H1 (cell line): Measurements from ENCODE around the gene TAOK1. TPM values are rescaled to one million over a fixed set of nuclear protein-coding genes. Genes with fewer than 3 reads are reported as not detected.

Experiments used
- CEBPB ChIP-seq: IDR thresholded peaks from 2 replicates; pipeline ENCODE4 v1.6.1; 2012; ENCODE audit warnings: low read depth, low read length
- CHD2 ChIP-seq: IDR thresholded peaks from 2 replicates; pipeline ENCODE4 v1.6.1; 2012; ENCODE audit warnings: low read length, improper control_type of control experiment
- GABPA ChIP-seq: IDR thresholded peaks from 2 replicates; pipeline ENCODE4 v1.6.1; 2011; ENCODE audit warnings: mild to moderate bottlenecking, low read length, moderate library complexity, borderline replicate concordance; ENCODE audit not compliant: insufficient read depth
- HDAC2 ChIP-seq, 2 experiments: fragments of 300-600 bp in 1 of 2; sonication (generic) in 1 of 2; IDR thresholded peaks; 2 replicates each; pipeline ENCODE4 v1.6.1; 2011 to 2012; ENCODE audit warnings: low read depth in 2 of 2, low read length in 2 of 2, mild to moderate bottlenecking in 2 of 2, moderate library complexity in 2 of 2, borderline replicate concordance in 1 of 2, inconsistent platforms in 1 of 2
- KDM4A ChIP-seq: IDR thresholded peaks from one replicate; pipeline ENCODE4 v1.7.1; 2012; ENCODE audit warnings: low read depth, mild to moderate bottlenecking, moderate library complexity, low read length, inconsistent platforms; ENCODE audit not compliant: severe bottlenecking
- MAFK ChIP-seq: IDR thresholded peaks from 2 replicates; pipeline ENCODE4 v1.6.1; 2012; ENCODE audit warnings: low read depth, mild to moderate bottlenecking, improper control_type of control experiment, low read length
- PHF8 ChIP-seq: fragments of 200-600 bp; sonication (generic); conservative IDR thresholded peaks from 2 replicates; pipeline ENCODE4 v1.7.1; 2012; ENCODE audit warnings: low read depth, mild to moderate bottlenecking, inconsistent platforms, low read length, moderate library complexity
- SIRT6 ChIP-seq: IDR thresholded peaks from one replicate; pipeline ENCODE4 v1.7.1; 2012; ENCODE audit warnings: low read length, inconsistent platforms
- SIX5 ChIP-seq: IDR thresholded peaks from 2 replicates; pipeline ENCODE4 v1.6.1; 2011; ENCODE audit warnings: mild to moderate bottlenecking, low read depth, low read length
- polyA plus RNA-seq, 7 experiments: library from polyadenylated mRNA; depleted of rRNA in 3 of 7; stranded (reverse) in 5 of 7; unstranded in 2 of 7; fragments of >200 nt in 5 of 7; fragments of 200-250 nt in 2 of 7; gene quantifications; 1 replicate in 5 of 7; 2 replicates in 1 of 7; 4 replicates in 1 of 7; pipeline versions ENCODE4 v1.2.1 to v1.2.3, GENCODE V29; 2011 to 2013; ENCODE audit warnings: missing spikeins in 2 of 7, mixed read lengths in 2 of 7
- total RNA-seq: library from RNA; stranded (reverse); fragmentation: NEBNext Ultra II Directional; extraction: Animal tissue kit (Norgen Biotek cat#: 25700); gene quantifications from 2 replicates; pipeline ENCODE4 v1.2.1, GENCODE V29; 2021
- TF ChIP-seq, protein P1 (sequence below): fragments of 300-600 bp; sonication (generic); IDR thresholded peaks from 2 replicates; pipeline ENCODE4 v1.7.1; 2012; ENCODE audit warnings: low read length, moderate library complexity, mild to moderate bottlenecking, inconsistent platforms; ENCODE audit not compliant: insufficient replicate concordance

The TAOK1 gene
- total and polyA plus RNA-seq, 2 of the 8 experiments (the other 6 are each of a cell fraction or from before 2014, with no cell fraction given), result 12.2 to 90.6 TPM

DNA sequence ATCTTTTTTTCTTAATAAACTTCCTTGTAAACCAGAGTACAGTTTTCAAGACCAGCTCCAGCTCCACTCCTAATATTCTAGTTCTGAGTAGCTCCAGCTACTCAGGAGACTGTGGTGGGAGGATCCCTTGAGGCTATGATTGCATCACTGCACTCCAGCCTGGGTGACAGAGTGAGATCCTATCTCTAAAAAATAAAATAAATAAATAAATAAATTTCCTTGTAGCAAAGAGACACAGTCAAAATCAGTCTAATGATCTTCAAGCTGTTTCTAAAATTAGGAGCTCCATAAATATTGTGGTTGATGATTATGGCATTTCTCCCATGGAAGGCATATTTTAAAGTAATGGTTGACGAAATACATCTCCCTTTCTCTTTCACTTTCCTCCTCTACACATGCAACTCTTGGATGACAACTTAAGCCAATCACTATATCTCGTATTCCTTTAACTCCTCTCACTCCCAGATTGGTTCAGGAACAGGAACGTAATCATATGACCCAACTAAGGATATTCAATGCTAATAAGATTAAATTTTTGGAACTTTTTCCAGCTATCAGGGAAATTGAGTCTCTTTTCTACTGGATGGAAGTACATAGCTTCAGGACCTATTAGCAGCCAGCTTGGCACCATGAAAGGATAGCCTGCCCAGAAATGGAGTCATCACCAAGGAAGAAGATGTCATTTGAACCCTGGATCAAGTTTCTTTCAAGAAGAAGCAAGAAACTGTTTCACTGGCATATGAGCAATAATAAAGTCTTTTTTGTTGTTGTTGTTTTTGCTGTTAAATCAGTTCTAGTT lies 42.1 kb upstream of the TAOK1 start (continued):
- TF ChIP-seq, protein P1, sequence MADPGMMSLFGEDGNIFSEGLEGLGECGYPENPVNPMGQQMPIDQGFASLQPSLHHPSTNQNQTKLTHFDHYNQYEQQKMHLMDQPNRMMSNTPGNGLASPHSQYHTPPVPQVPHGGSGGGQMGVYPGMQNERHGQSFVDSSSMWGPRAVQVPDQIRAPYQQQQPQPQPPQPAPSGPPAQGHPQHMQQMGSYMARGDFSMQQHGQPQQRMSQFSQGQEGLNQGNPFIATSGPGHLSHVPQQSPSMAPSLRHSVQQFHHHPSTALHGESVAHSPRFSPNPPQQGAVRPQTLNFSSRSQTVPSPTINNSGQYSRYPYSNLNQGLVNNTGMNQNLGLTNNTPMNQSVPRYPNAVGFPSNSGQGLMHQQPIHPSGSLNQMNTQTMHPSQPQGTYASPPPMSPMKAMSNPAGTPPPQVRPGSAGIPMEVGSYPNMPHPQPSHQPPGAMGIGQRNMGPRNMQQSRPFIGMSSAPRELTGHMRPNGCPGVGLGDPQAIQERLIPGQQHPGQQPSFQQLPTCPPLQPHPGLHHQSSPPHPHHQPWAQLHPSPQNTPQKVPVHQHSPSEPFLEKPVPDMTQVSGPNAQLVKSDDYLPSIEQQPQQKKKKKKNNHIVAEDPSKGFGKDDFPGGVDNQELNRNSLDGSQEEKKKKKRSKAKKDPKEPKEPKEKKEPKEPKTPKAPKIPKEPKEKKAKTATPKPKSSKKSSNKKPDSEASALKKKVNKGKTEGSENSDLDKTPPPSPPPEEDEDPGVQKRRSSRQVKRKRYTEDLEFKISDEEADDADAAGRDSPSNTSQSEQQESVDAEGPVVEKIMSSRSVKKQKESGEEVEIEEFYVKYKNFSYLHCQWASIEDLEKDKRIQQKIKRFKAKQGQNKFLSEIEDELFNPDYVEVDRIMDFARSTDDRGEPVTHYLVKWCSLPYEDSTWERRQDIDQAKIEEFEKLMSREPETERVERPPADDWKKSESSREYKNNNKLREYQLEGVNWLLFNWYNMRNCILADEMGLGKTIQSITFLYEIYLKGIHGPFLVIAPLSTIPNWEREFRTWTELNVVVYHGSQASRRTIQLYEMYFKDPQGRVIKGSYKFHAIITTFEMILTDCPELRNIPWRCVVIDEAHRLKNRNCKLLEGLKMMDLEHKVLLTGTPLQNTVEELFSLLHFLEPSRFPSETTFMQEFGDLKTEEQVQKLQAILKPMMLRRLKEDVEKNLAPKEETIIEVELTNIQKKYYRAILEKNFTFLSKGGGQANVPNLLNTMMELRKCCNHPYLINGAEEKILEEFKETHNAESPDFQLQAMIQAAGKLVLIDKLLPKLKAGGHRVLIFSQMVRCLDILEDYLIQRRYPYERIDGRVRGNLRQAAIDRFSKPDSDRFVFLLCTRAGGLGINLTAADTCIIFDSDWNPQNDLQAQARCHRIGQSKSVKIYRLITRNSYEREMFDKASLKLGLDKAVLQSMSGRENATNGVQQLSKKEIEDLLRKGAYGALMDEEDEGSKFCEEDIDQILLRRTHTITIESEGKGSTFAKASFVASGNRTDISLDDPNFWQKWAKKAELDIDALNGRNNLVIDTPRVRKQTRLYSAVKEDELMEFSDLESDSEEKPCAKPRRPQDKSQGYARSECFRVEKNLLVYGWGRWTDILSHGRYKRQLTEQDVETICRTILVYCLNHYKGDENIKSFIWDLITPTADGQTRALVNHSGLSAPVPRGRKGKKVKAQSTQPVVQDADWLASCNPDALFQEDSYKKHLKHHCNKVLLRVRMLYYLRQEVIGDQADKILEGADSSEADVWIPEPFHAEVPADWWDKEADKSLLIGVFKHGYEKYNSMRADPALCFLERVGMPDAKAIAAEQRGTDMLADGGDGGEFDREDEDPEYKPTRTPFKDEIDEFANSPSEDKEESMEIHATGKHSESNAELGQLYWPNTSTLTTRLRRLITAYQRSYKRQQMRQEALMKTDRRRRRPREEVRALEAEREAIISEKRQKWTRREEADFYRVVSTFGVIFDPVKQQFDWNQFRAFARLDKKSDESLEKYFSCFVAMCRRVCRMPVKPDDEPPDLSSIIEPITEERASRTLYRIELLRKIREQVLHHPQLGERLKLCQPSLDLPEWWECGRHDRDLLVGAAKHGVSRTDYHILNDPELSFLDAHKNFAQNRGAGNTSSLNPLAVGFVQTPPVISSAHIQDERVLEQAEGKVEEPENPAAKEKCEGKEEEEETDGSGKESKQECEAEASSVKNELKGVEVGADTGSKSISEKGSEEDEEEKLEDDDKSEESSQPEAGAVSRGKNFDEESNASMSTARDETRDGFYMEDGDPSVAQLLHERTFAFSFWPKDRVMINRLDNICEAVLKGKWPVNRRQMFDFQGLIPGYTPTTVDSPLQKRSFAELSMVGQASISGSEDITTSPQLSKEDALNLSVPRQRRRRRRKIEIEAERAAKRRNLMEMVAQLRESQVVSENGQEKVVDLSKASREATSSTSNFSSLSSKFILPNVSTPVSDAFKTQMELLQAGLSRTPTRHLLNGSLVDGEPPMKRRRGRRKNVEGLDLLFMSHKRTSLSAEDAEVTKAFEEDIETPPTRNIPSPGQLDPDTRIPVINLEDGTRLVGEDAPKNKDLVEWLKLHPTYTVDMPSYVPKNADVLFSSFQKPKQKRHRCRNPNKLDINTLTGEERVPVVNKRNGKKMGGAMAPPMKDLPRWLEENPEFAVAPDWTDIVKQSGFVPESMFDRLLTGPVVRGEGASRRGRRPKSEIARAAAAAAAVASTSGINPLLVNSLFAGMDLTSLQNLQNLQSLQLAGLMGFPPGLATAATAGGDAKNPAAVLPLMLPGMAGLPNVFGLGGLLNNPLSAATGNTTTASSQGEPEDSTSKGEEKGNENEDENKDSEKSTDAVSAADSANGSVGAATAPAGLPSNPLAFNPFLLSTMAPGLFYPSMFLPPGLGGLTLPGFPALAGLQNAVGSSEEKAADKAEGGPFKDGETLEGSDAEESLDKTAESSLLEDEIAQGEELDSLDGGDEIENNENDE, result no peak
- no peak for TF ChIP-seq KDM4A
- TF ChIP-seq HDAC2 (IDR thresholded peaks at IDR 0.05; ENCODE audit: borderline replicate concordance in 1 of 2, low read depth in 2 of 2, low read length in 2 of 2), result no peak
- TF ChIP-seq CEBPB, result no peak
- TF ChIP-seq SIRT6, result no peak
- no peak for TF ChIP-seq CHD2
- no peak for TF ChIP-seq GABPA
- no peak for TF ChIP-seq MAFK
- no peak for TF ChIP-seq PHF8
- TF ChIP-seq SIX5, result no peak
